ENCODE measurements around the gene CRADD. TPM values are rescaled to one million over a fixed set of nuclear protein-coding genes. Genes with fewer than 3 reads are reported as not detected.

Gene CRADD
- total RNA-seq = 14.6 and 29.0 TPM in 2 replicates

GRCh38 chr12:93677195-93678064 lies at the start of gene CRADD:
Gene CRADD (plus strand): TSS chr12:93677375.

Other genes with a start within 250 kb of the CRADD start
- 45.7 and 70.9 TPM in 2 replicates for gene UBE2N, start 235.4 kb upstream of the CRADD start, total RNA-seq
- 29.8 and 34.0 TPM in 2 replicates for gene MRPL42, start 209.9 kb upstream of the CRADD start, total RNA-seq
- 8.2 and 18.5 TPM in 2 replicates for gene SOCS2, start 104.7 kb upstream of the CRADD start, total RNA-seq